ENCODE data around the gene CAMSAP2.

- TF ChIP-seq ZNF335 (tag by site-specific recombination; conservative IDR thresholded peaks at IDR 0.05) (peak; percentile 17), ZBTB8A (tag by site-specific recombination; IDR thresholded peaks at IDR 0.05) (peak; percentile 82), ELK4 (IDR thresholded peaks at IDR 0.05; ENCODE audit: borderline replicate concordance, low read depth, low read length) (no peak), GLI4 (tag by site-specific recombination; IDR thresholded peaks at IDR 0.05) (no peak)
- TF ChIP-seq, protein P1, sequence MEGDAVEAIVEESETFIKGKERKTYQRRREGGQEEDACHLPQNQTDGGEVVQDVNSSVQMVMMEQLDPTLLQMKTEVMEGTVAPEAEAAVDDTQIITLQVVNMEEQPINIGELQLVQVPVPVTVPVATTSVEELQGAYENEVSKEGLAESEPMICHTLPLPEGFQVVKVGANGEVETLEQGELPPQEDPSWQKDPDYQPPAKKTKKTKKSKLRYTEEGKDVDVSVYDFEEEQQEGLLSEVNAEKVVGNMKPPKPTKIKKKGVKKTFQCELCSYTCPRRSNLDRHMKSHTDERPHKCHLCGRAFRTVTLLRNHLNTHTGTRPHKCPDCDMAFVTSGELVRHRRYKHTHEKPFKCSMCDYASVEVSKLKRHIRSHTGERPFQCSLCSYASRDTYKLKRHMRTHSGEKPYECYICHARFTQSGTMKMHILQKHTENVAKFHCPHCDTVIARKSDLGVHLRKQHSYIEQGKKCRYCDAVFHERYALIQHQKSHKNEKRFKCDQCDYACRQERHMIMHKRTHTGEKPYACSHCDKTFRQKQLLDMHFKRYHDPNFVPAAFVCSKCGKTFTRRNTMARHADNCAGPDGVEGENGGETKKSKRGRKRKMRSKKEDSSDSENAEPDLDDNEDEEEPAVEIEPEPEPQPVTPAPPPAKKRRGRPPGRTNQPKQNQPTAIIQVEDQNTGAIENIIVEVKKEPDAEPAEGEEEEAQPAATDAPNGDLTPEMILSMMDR (tag by site-specific recombination; IDR thresholded peaks at IDR 0.05): peak; percentile 48; the same call in 1 of the 2 replicates
These were observed 152.4 kb downstream of the CAMSAP2 start for GRCh38 chr1:200890818-200891773.
